Small intestine (tissue), 7 donors: ENCODE measurements around the gene KLHL12. TPM values are rescaled to one million over a fixed set of nuclear protein-coding genes. Genes with fewer than 3 reads are reported as not detected.

Experiments used
- DNase-seq, 2 donors: peaks; one replicate each; pipeline versions ENCODE4 v3.0.0 to v3.0.0-alpha.2; 2013
- FAIRE-seq: peaks from 2 replicates; lab custom pipeline; 2012; peaks lifted over from hg19 to GRCh38; lab: Jason Lieb, UNC
- H3K27ac ChIP-seq, 3 donors: one replicate each; pipeline ENCODE4 v1.5.1; 2013; ENCODE audit warnings: low read length in 2 of 3, mild to moderate bottlenecking in 2 of 3, control low read depth in 1 of 3, inconsistent platforms in 1 of 3, low read depth in 1 of 3, moderate library complexity in 1 of 3
- H3K27me3 ChIP-seq, 3 donors: one replicate each; pipeline ENCODE4 v1.6.1; 2013; ENCODE audit warnings: low read length in 3 of 3, inconsistent platforms in 1 of 3; ENCODE audit not compliant: control insufficient read depth in 3 of 3, insufficient read depth in 3 of 3
- H3K36me3 ChIP-seq, 3 donors: one replicate each; pipeline ENCODE4 v1.6.1; 2013; ENCODE audit warnings: low read length in 3 of 3, inconsistent platforms in 1 of 3, low read depth in 1 of 3, mild to moderate bottlenecking in 1 of 3, moderate library complexity in 1 of 3; ENCODE audit not compliant: control insufficient read depth in 3 of 3, insufficient read depth in 2 of 3
- H3K4me1 ChIP-seq, 3 donors: one replicate each; pipeline ENCODE4 v1.6.1; 2013; ENCODE audit warnings: low read length in 2 of 3, inconsistent platforms in 1 of 3, low read depth in 1 of 3, mild to moderate bottlenecking in 1 of 3, moderate library complexity in 1 of 3; ENCODE audit not compliant: control insufficient read depth in 3 of 3, insufficient read depth in 2 of 3
- H3K4me3 ChIP-seq, 3 donors: one replicate each; pipeline ENCODE4 v1.5.1; 2013; ENCODE audit warnings: low read length in 3 of 3, control low read depth in 1 of 3, inconsistent platforms in 1 of 3, low read depth in 1 of 3, mild to moderate bottlenecking in 1 of 3, moderate library complexity in 1 of 3
- H3K9me3 ChIP-seq, 2 donors: one replicate each; pipeline ENCODE4 v1.6.1; 2013; ENCODE audit warnings: low read depth in 1 of 2, low read length in 1 of 2; ENCODE audit not compliant: control insufficient read depth in 2 of 2, insufficient read depth in 1 of 2
- WGBS, 3 donors: extraction: QIAGEN DNeasy Blood & Tissue Kit; methylation state at CpG; one replicate each; pipeline ENCODE4 v1.1.7; 2013; 5-methylcytosine and 5-hydroxymethylcytosine counted together
- polyA plus RNA-seq, 4 donors: library from polyadenylated mRNA; stranded (reverse) in 3 of 4; unstranded in 1 of 4; fragments of 200-250 nt in 3 of 4; fragments of 120-200 nt in 1 of 4; gene quantifications; one replicate each; pipeline versions ENCODE4 v1.2.1 to v1.2.3, GENCODE V29; 2013
- donor health status: healthy with polysubstance abuse.
- donor health status: control.
- donor health status: control.
- donor health status: Bipolar disorder and iron deficiency.
- donor health status: healthy.

The KLHL12 gene
- polyA plus RNA-seq, 4 donors: 12.7 to 28.2 (median 17.2) TPM

- WGBS, 3 donors: 47 to 49% (median 49%) methylated on average over 17 to 18 of the region's 18 CpGs
Observed at GRCh38 chr1:202966006-202966898, 39.2 kb upstream of the KLHL12 start.

GRCh38 chr1:202965422-202965821, 38.4 kb upstream of the KLHL12 start:
- DNase-seq (no peak), FAIRE-seq (no peak)
- WGBS, 3 donors: 83 to 89% (median 84%) methylated on average over 3 of the region's 3 CpGs
- H3K4me1 ChIP-seq: peaks cover 0 to 19% (median 3%) of the 10 kb centered on the region in 3 donors
- H3K9me3 ChIP-seq: no peaks in the 10 kb centered on the region
- no peak overlapping the region for H3K27ac ChIP-seq
- H3K36me3 ChIP-seq: peaks cover 0 to 17% (median 3%) of the 10 kb centered on the region in 3 donors
- no peaks in the 10 kb centered on the region for H3K27me3 ChIP-seq
- H3K4me3 ChIP-seq: no peak overlapping the region

More at GRCh38 chr1:202966006-202966898, 39.2 kb upstream of the KLHL12 start:
- Histone ChIP-seq H3K4me1 (peaks cover 0 to 19% (median 3%) of the 10 kb centered on the region in 3 donors), H3K4me3 (peak overlapping the region; percentile 55 to 85 (median 81)), H3K27ac (peak overlapping the region; percentile 27 to 91 (median 65)), H3K9me3 (no peaks in the 10 kb centered on the region), H3K27me3 (no peaks in the 10 kb centered on the region), H3K36me3 (peaks cover 0 to 17% (median 3%) of the 10 kb centered on the region in 3 donors)
- peak in 1 of 2 donors; percentile 10 for DNase-seq
- no peak for FAIRE-seq

- Histone ChIP-seq H3K9me3 (no peaks in the 10 kb centered on the region), H3K27me3 (no peaks in the 10 kb centered on the region), H3K27ac (no peak overlapping the region), H3K4me1 (peaks cover 0 to 19% (median 3%) of the 10 kb centered on the region in 3 donors), H3K36me3 (peaks cover 0 to 17% (median 3%) of the 10 kb centered on the region in 3 donors), H3K4me3 (no peak overlapping the region)
- FAIRE-seq (no peak), DNase-seq (no peak)
- 86 to 87% (median 87%) methylated on average over 6 of the region's 6 CpGs for WGBS, 3 donors
Observed at GRCh38 chr1:202964791-202965410, 37.9 kb upstream of the KLHL12 start.

- no peaks in the 10 kb centered on the region for H3K27me3 ChIP-seq
- no peak overlapping the region for H3K4me3 ChIP-seq
- FAIRE-seq: no peak
Observed at GRCh38 chr1:202961220-202961880, 34.3 kb upstream of the KLHL12 start.

GRCh38 chr1:202959276-202959620, 32.2 kb upstream of the KLHL12 start:
- no peaks in the 10 kb centered on the region for H3K9me3 ChIP-seq
- no peak overlapping the region for H3K4me3 ChIP-seq
- DNase-seq (peak; percentile 11 to 42), FAIRE-seq (no peak)
- H3K4me1 ChIP-seq: peaks cover 0 to 12% (median 8%) of the 10 kb centered on the region in 3 donors
- no peaks in the 10 kb centered on the region for H3K27me3 ChIP-seq
- peaks cover 0 to 16% (median 0%) of the 10 kb centered on the region in 3 donors for H3K36me3 ChIP-seq
- no peak overlapping the region for H3K27ac ChIP-seq
- WGBS, 3 donors: 8 to 58% (median 46%) methylated on average over 1 of the region's 1 CpG

More at GRCh38 chr1:202961220-202961880, 34.3 kb upstream of the KLHL12 start:
- no peak for DNase-seq
- Histone ChIP-seq H3K4me1 (peaks cover 0 to 16% (median 8%) of the 10 kb centered on the region in 3 donors), H3K27ac (no peak overlapping the region), H3K36me3 (peaks cover 0 to 17% (median 3%) of the 10 kb centered on the region in 3 donors), H3K9me3 (no peaks in the 10 kb centered on the region)
- WGBS, 3 donors: 93 to 97% (median 93%) methylated on average over 5 of the region's 5 CpGs

GRCh38 chr1:202958544-202959275, 31.7 kb upstream of the KLHL12 start:
- Histone ChIP-seq H3K4me1 (peaks cover 0 to 12% (median 8%) of the 10 kb centered on the region in 3 donors), H3K9me3 (no peaks in the 10 kb centered on the region), H3K4me3 (peak overlapping the region in 2 of 3 donors; percentile 73 to 83), H3K36me3 (peaks cover 0 to 16% (median 0%) of the 10 kb centered on the region in 3 donors), H3K27ac (peak overlapping the region in 2 of 3 donors; percentile 50 to 88), H3K27me3 (no peaks in the 10 kb centered on the region)
- no peak for FAIRE-seq
- WGBS, 3 donors: 2 to 4% (median 2%) methylated on average over 10 of the region's 10 CpGs
- DNase-seq: peak in 1 of 2 donors; percentile 32

GRCh38 chr1:202957733-202958543, 30.9 kb upstream of the KLHL12 start, which contains the start of gene ADIPOR1:
ADIPOR1 (minus strand) TSS chr1:202958312; CDS start chr1:202951070, 7,242 bp downstream.
- Histone ChIP-seq H3K36me3 (peaks cover 0 to 12% (median 0%) of the 10 kb centered on the region in 3 donors), H3K27me3 (no peaks in the 10 kb centered on the region), H3K27ac (peak within 1 kb of the TSS; percentile 87 to 93 (median 88)), H3K4me1 (peaks cover 0 to 12% (median 8%) of the 10 kb centered on the region in 3 donors), H3K9me3 (no peaks in the 10 kb centered on the region), H3K4me3 (peak within 1 kb of the TSS; percentile 83 to 99 (median 98))
- 0 to 1% (median 1%) methylated on average over 52 to 86 of the region's 86 CpGs for WGBS, 3 donors
- DNase-seq: peak; percentile 91 to 96
- FAIRE-seq: no peak
